PC-3 (cell line): Measurements from ENCODE around the gene GORASP1. TPM values are rescaled to one million over a fixed set of nuclear protein-coding genes. Genes with fewer than 3 reads are reported as not detected.

Source experiments
- ATAC-seq: fragments of 200-7000 bp; cut with Tn5 transposase; 2 replicates; pipeline ENCODE4 v1.9.1; 2020; ENCODE audit warnings: mild to moderate bottlenecking, moderate library complexity
- BruUV-seq: library from RNA; stranded (reverse); fragments of 400-500 nt; replicated peaks from 2 replicates; lab custom pipeline; 2021; lab: Mats Ljungman, UMichigan
- CTCF ChIA-PET: fragments of 300-600 bp; sonication (Branson Sonifier 250); formaldehyde crosslinking; loops from one replicate; lab custom pipeline; 2022; ENCODE audit warnings: antibody characterized with exemption; lab: Charles Lee
- POLR2A ChIA-PET: fragments of 300-600 bp; sonication (Branson Sonifier 250); formaldehyde crosslinking; loops from one replicate; lab custom pipeline; 2022; ENCODE audit warnings: antibody characterized with exemption; ENCODE audit not compliant: unreplicated experiment; lab: Charles Lee
- DNase-seq: peaks from one replicate; pipeline ENCODE4 v3.0.0-alpha.2; 2015
- H2AFZ ChIP-seq: fragments of 300-600 bp; sonication (generic); 2 replicates; pipeline ENCODE4 v1.6.0; 2016; ENCODE audit warnings: antibody characterized with exemption, low read length
- H3F3A ChIP-seq: fragments of 300-600 bp; sonication (generic); one replicate; pipeline ENCODE4 v1.6.0; 2017; ENCODE audit warnings: antibody characterized with exemption, low read length, control low read depth, mild to moderate bottlenecking; ENCODE audit not compliant: unreplicated experiment
- H3K27ac ChIP-seq: fragments of 300-600 bp; sonication (generic); 2 replicates; pipeline ENCODE4 v1.5.1; 2016; ENCODE audit warnings: mild to moderate bottlenecking, low read length
- H3K27me3 ChIP-seq: fragments of 300-600 bp; sonication (generic); 2 replicates; pipeline ENCODE4 v1.6.1; 2016; ENCODE audit warnings: low read length, mixed read lengths
- H3K36me3 ChIP-seq: fragments of 300-600 bp; sonication (generic); 2 replicates; pipeline ENCODE4 v1.6.1; 2016; ENCODE audit warnings: low read depth, mixed run types, low read length, mixed read lengths
- H3K4me1 ChIP-seq: fragments of 300-600 bp; sonication (generic); 2 replicates; pipeline ENCODE4 v1.5.1; 2016; ENCODE audit warnings: low read length; ENCODE audit not compliant: insufficient read depth
- H3K4me2 ChIP-seq: fragments of 300-600 bp; sonication (generic); 2 replicates; pipeline ENCODE4 v1.6.0; 2016; ENCODE audit warnings: low read length
- H3K4me3 ChIP-seq: fragments of 300-600 bp; sonication (generic); 2 replicates; pipeline ENCODE4 v1.5.1; 2016; ENCODE audit warnings: mild to moderate bottlenecking, low read length, mixed read lengths
- H3K79me2 ChIP-seq: fragments of 300-600 bp; sonication (generic); 2 replicates; pipeline ENCODE4 v1.6.1; 2017; ENCODE audit warnings: low read length, mixed read lengths
- H3K9ac ChIP-seq: fragments of 300-600 bp; sonication (generic); 2 replicates; pipeline ENCODE4 v1.6.0; 2016; ENCODE audit warnings: mild to moderate bottlenecking, low read length
- H3K9me2 ChIP-seq: fragments of 300-600 bp; sonication (generic); replicated peaks from 2 replicates; pipeline ENCODE4 v1.6.1; 2016; ENCODE audit warnings: mixed run types, low read length, mixed read lengths
- H3K9me3 ChIP-seq: fragments of 300-600 bp; sonication (generic); 2 replicates; pipeline ENCODE4 v1.6.1; 2016; ENCODE audit warnings: low read length, mixed read lengths
- H4K20me1 ChIP-seq: fragments of 300-600 bp; sonication (generic); 2 replicates; pipeline ENCODE4 v1.6.1; 2016; ENCODE audit warnings: low read length, mixed read lengths
- CTCF ChIP-seq: fragments of 300-600 bp; sonication (generic); conservative IDR thresholded peaks from 2 replicates; pipeline ENCODE4 v1.5.1; 2017; ENCODE audit warnings: antibody characterized with exemption, low read depth, mild to moderate bottlenecking, low read length
- EZH2 ChIP-seq: fragments of 300-600 bp; sonication (generic); IDR thresholded peaks from one replicate; pipeline ENCODE4 v1.6.1; 2017; ENCODE audit warnings: antibody characterized with exemption, mild to moderate bottlenecking, low read length; ENCODE audit not compliant: unreplicated experiment
- EZH2phosphoT487 ChIP-seq: fragments of 300-600 bp; sonication (generic); IDR thresholded peaks from 2 replicates; pipeline ENCODE4 v1.6.1; 2018; ENCODE audit warnings: mild to moderate bottlenecking, antibody characterized with exemption, low read length, borderline replicate concordance
- intact Hi-C: fragments of 100-400 bp; cut with micrococcal nuclease; formaldehyde crosslinking; loops from 2 replicates; pipeline ENCODE4 v1.9.0; 2023
- total RNA-seq: library from RNA; depleted of rRNA; stranded (reverse); fragments of >200 nt; gene quantifications from 2 replicates; pipeline ENCODE4 v1.2.3, GENCODE V29; 2014

Gene GORASP1
- total RNA-seq, 1 experiment from 2014 or later: 47.4 TPM

GRCh38 chr3:39099242-39099641 is 8.2 kb downstream of the GORASP1 start:
- H4K20me1 ChIP-seq: 0 out of 2 replicates have a peak, but pooled peaks cover 4% of the 10 kb centered on the region
- ChIA-PET CTCF (no interaction called here), POLR2A (no interaction called here)
- no peaks in the 10 kb centered on the region for H3K27me3 ChIP-seq
- no peak overlapping the region for H3K4me2 ChIP-seq
- H3K27ac ChIP-seq: no peak overlapping the region
- TF ChIP-seq EZH2 (no peak), CTCF (no peak), EZH2phosphoT487 (no peak)
- peaks cover 35% of the 10 kb centered on the region for H3K36me3 ChIP-seq
- H3K4me3 ChIP-seq: no peak overlapping the region
- ATAC-seq (no peak), DNase-seq (no peak)
- no TSS peak for BruUV-seq
- H3K9me2 ChIP-seq: no peaks in the 10 kb centered on the region
- H2AFZ ChIP-seq: no peak overlapping the region
- H3F3A ChIP-seq: no peaks in the 10 kb centered on the region
- no peak overlapping the region for H3K9ac ChIP-seq
- intact Hi-C loops: no loop called here
- H3K4me1 ChIP-seq: no peaks in the 10 kb centered on the region
- H3K9me3 ChIP-seq: no peaks in the 10 kb centered on the region
- peaks cover 14% of the 10 kb centered on the region; the same call in 1 of the 2 replicates for H3K79me2 ChIP-seq

- no peak overlapping the region for H2AFZ ChIP-seq
- peaks cover 35% of the 10 kb centered on the region for H3K36me3 ChIP-seq
- H3K27me3 ChIP-seq: no peaks in the 10 kb centered on the region
- ChIA-PET CTCF (no interaction called here), POLR2A (no interaction called here)
- no peak overlapping the region for H3K9ac ChIP-seq
- no peaks in the 10 kb centered on the region for H3K9me3 ChIP-seq
- no peaks in the 10 kb centered on the region for H3F3A ChIP-seq
- no peaks in the 10 kb centered on the region for H3K4me1 ChIP-seq
- no peak overlapping the region for H3K27ac ChIP-seq
- 0 out of 2 replicates have a peak, but pooled peaks cover 4% of the 10 kb centered on the region for H4K20me1 ChIP-seq
- H3K9me2 ChIP-seq: no peaks in the 10 kb centered on the region
- no peak overlapping the region for H3K4me3 ChIP-seq
- ATAC-seq: no peak
- intact Hi-C loops: no loop called here
- 0 out of 2 replicates have a peak, but pooled peaks cover 6% of the 10 kb centered on the region for H3K79me2 ChIP-seq
- no TSS peak for BruUV-seq
- no peak for DNase-seq
- H3K4me2 ChIP-seq: no peak overlapping the region
- TF ChIP-seq EZH2 (no peak), EZH2phosphoT487 (no peak), CTCF (no peak)
These were observed 8.9 kb downstream of the GORASP1 start for GRCh38 chr3:39098473-39099000.

- H3K27me3 ChIP-seq: no peaks in the 10 kb centered on the region
- H3K4me2 ChIP-seq: no peak overlapping the region
- intact Hi-C loops: no loop called here
- BruUV-seq: no TSS peak
- ATAC-seq: no peak
- H3F3A ChIP-seq: no peaks in the 10 kb centered on the region
- H3K4me1 ChIP-seq: no peaks in the 10 kb centered on the region
- H4K20me1 ChIP-seq: 0 out of 2 replicates have a peak, but pooled peaks cover 4% of the 10 kb centered on the region
- no peak for DNase-seq
- H3K4me3 ChIP-seq: no peak overlapping the region
- no peak overlapping the region for H3K9ac ChIP-seq
- no peak overlapping the region for H3K27ac ChIP-seq
- no peaks in the 10 kb centered on the region for H3K9me3 ChIP-seq
- no peaks in the 10 kb centered on the region for H3K9me2 ChIP-seq
- TF ChIP-seq EZH2 (no peak), EZH2phosphoT487 (no peak), CTCF (no peak)
- CTCF ChIA-PET: no interaction called here
- 0 out of 2 replicates have a peak, but pooled peaks cover under 1% of the 10 kb centered on the region for H3K79me2 ChIP-seq
- peaks cover 38% of the 10 kb centered on the region for H3K36me3 ChIP-seq
- POLR2A ChIA-PET: no interaction called here
- H2AFZ ChIP-seq: no peak overlapping the region
These were observed 9.5 kb downstream of the GORASP1 start for GRCh38 chr3:39097716-39098472.
